Measurements from ENCODE around the gene PTPN3.
"Not testable (repeated sequence)": the region's sequence is repeated elsewhere in the genome, so short reads cannot be mapped to it uniquely, and the experiment has no call there.

Gene PTPN3

GRCh38 chr9:109381011-109381729 lies 116.9 kb downstream of the PTPN3 start:
- no peak overlapping the region for H3K9ac ChIP-seq (ENCODE audit: low read depth, low read length)
- no peaks in the 10 kb centered on the region for H3K9me3 ChIP-seq (ENCODE audit: control insufficient read depth, insufficient read depth, low read length)
- peaks cover 4% of the 10 kb centered on the region; the same call in 1 of the 2 replicates for H3K36me3 ChIP-seq (ENCODE audit: insufficient read depth, low read length)

GRCh38 chr9:109379513-109379912 lies 118.6 kb downstream of the PTPN3 start:
- no peaks in the 10 kb centered on the region for H3K9me3 ChIP-seq (ENCODE audit: control insufficient read depth, insufficient read depth, low read length)
- H3K4me1 ChIP-seq (ENCODE audit: insufficient read depth, low read length): no peaks in the 10 kb centered on the region
- peaks cover 4% of the 10 kb centered on the region; the same call in 1 of the 2 replicates for H3K36me3 ChIP-seq (ENCODE audit: insufficient read depth, low read length)
- no peak overlapping the region for H3K9ac ChIP-seq (ENCODE audit: low read depth, low read length)

More at GRCh38 chr9:109381011-109381729, 116.9 kb downstream of the PTPN3 start:
- no peaks in the 10 kb centered on the region for H3K4me1 ChIP-seq (ENCODE audit: insufficient read depth, low read length)

GRCh38 chr9:109378316-109378715 lies 119.8 kb downstream of the PTPN3 start:
- Histone ChIP-seq H3K9me3 (ENCODE audit: control insufficient read depth, insufficient read depth, low read length) (no peaks in the 10 kb centered on the region), H3K9ac (ENCODE audit: low read depth, low read length) (no peak overlapping the region), H3K4me1 (ENCODE audit: insufficient read depth, low read length) (no peaks in the 10 kb centered on the region), H3K36me3 (ENCODE audit: insufficient read depth, low read length) (peaks cover 4% of the 10 kb centered on the region; the same call in 1 of the 2 replicates)

- H3K9ac ChIP-seq (ENCODE audit: low read depth, low read length): no peak overlapping the region
- H3K9me3 ChIP-seq (ENCODE audit: control insufficient read depth, insufficient read depth, low read length): no peaks in the 10 kb centered on the region
- no peaks in the 10 kb centered on the region for H3K36me3 ChIP-seq (ENCODE audit: insufficient read depth, low read length)
- H3K4me1 ChIP-seq (ENCODE audit: insufficient read depth, low read length): no peaks in the 10 kb centered on the region
Observed at GRCh38 chr9:109372246-109372645, 125.9 kb downstream of the PTPN3 start.

- no peaks in the 10 kb centered on the region for H3K9me3 ChIP-seq (ENCODE audit: control insufficient read depth, insufficient read depth, low read length)
- H3K9ac ChIP-seq (ENCODE audit: low read depth, low read length): no peak overlapping the region
- H3K4me1 ChIP-seq (ENCODE audit: insufficient read depth, low read length): no peaks in the 10 kb centered on the region
- H3K36me3 ChIP-seq (ENCODE audit: insufficient read depth, low read length): no peaks in the 10 kb centered on the region
Observed at GRCh38 chr9:109371374-109371773, 126.7 kb downstream of the PTPN3 start.

GRCh38 chr9:109369285-109369684 lies 128.8 kb downstream of the PTPN3 start:
- Histone ChIP-seq H3K9ac (ENCODE audit: low read depth, low read length) (no peak overlapping the region), H3K4me1 (ENCODE audit: insufficient read depth, low read length) (no peaks in the 10 kb centered on the region), H3K9me3 (ENCODE audit: control insufficient read depth, insufficient read depth, low read length) (no peaks in the 10 kb centered on the region), H3K36me3 (ENCODE audit: insufficient read depth, low read length) (no peaks in the 10 kb centered on the region)

- H3K9me3 ChIP-seq (ENCODE audit: control insufficient read depth, insufficient read depth, low read length): no peaks in the 10 kb centered on the region
- no peaks in the 10 kb centered on the region; the same call in 1 of the 2 replicates for H3K4me1 ChIP-seq (ENCODE audit: insufficient read depth, low read length)
- H3K36me3 ChIP-seq (ENCODE audit: insufficient read depth, low read length): no peaks in the 10 kb centered on the region
- H3K9ac ChIP-seq (ENCODE audit: low read depth, low read length): no peak overlapping the region
Observed at GRCh38 chr9:109360771-109361170, 137.3 kb downstream of the PTPN3 start.

- not testable (repeated sequence) for H3K9ac ChIP-seq (ENCODE audit: low read depth, low read length); H3K36me3 ChIP-seq (ENCODE audit: insufficient read depth, low read length)
Observed at GRCh38 chr9:109358968-109359603, 139.0 kb downstream of the PTPN3 start.

GRCh38 chr9:109355564-109356297 lies 142.4 kb downstream of the PTPN3 start:
- no peaks in the 10 kb centered on the region for H3K9me3 ChIP-seq (ENCODE audit: control insufficient read depth, insufficient read depth, low read length)
- H3K36me3 ChIP-seq (ENCODE audit: insufficient read depth, low read length): no peaks in the 10 kb centered on the region
- H3K4me1 ChIP-seq (ENCODE audit: insufficient read depth, low read length): no peaks in the 10 kb centered on the region; the same call in 1 of the 2 replicates
- no peak overlapping the region; the same call in 1 of the 2 replicates for H3K9ac ChIP-seq (ENCODE audit: low read depth, low read length)

More at GRCh38 chr9:109358968-109359603, 139.0 kb downstream of the PTPN3 start:
- not testable (repeated sequence) for H3K9me3 ChIP-seq (ENCODE audit: control insufficient read depth, insufficient read depth, low read length); H3K4me1 ChIP-seq (ENCODE audit: insufficient read depth, low read length)

- H3K9me3 ChIP-seq (ENCODE audit: control insufficient read depth, insufficient read depth, low read length): no peaks in the 10 kb centered on the region
- no peaks in the 10 kb centered on the region for H3K36me3 ChIP-seq (ENCODE audit: insufficient read depth, low read length)
- no peaks in the 10 kb centered on the region; the same call in 1 of the 2 replicates for H3K4me1 ChIP-seq (ENCODE audit: insufficient read depth, low read length)
- H3K9ac ChIP-seq (ENCODE audit: low read depth, low read length): no peak overlapping the region
Observed at GRCh38 chr9:109354190-109354589, 143.9 kb downstream of the PTPN3 start.

GRCh38 chr9:109351032-109351431 lies 147.1 kb downstream of the PTPN3 start:
- Histone ChIP-seq H3K9ac (ENCODE audit: low read depth, low read length) (no peak overlapping the region), H3K36me3 (ENCODE audit: insufficient read depth, low read length) (no peaks in the 10 kb centered on the region), H3K4me1 (ENCODE audit: insufficient read depth, low read length) (no peaks in the 10 kb centered on the region; the same call in 1 of the 2 replicates), H3K9me3 (ENCODE audit: control insufficient read depth, insufficient read depth, low read length) (no peaks in the 10 kb centered on the region; the same call in 1 of the 2 replicates)

GRCh38 chr9:109349421-109349846 lies 148.7 kb downstream of the PTPN3 start:
- H3K9ac ChIP-seq (ENCODE audit: low read depth, low read length): no peak overlapping the region
- no peaks in the 10 kb centered on the region for H3K36me3 ChIP-seq (ENCODE audit: insufficient read depth, low read length)
- H3K4me1 ChIP-seq (ENCODE audit: insufficient read depth, low read length): 0 out of 2 replicates have a peak, but pooled peaks cover 5% of the 10 kb centered on the region
- no peaks in the 10 kb centered on the region; the same call in 1 of the 2 replicates for H3K9me3 ChIP-seq (ENCODE audit: control insufficient read depth, insufficient read depth, low read length)

GRCh38 chr9:109346904-109347303 lies 151.2 kb downstream of the PTPN3 start:
- Histone ChIP-seq H3K9ac (ENCODE audit: low read depth, low read length) (no peak overlapping the region), H3K9me3 (ENCODE audit: control insufficient read depth, insufficient read depth, low read length) (no peaks in the 10 kb centered on the region; the same call in 1 of the 2 replicates), H3K4me1 (ENCODE audit: insufficient read depth, low read length) (0 out of 2 replicates have a peak, but pooled peaks cover 5% of the 10 kb centered on the region), H3K36me3 (ENCODE audit: insufficient read depth, low read length) (no peaks in the 10 kb centered on the region)

- no peaks in the 10 kb centered on the region; the same call in 1 of the 2 replicates for H3K9me3 ChIP-seq (ENCODE audit: control insufficient read depth, insufficient read depth, low read length)
- H3K36me3 ChIP-seq (ENCODE audit: insufficient read depth, low read length): no peaks in the 10 kb centered on the region
- no peak overlapping the region for H3K9ac ChIP-seq (ENCODE audit: low read depth, low read length)
- 0 out of 2 replicates have a peak, but pooled peaks cover 5% of the 10 kb centered on the region for H3K4me1 ChIP-seq (ENCODE audit: insufficient read depth, low read length)
Observed at GRCh38 chr9:109344866-109345265, 153.2 kb downstream of the PTPN3 start.

Data from ES-I3 (cell line).